SK-N-SH (cell line): ENCODE data around the gene SPATA31C1.
A peak's percentile ranks its signal among the peaks of the same experiment; 100 is the strongest.

Source experiments
- CTCF ChIP-seq: fragments of 200-600 bp; sonication (generic); IDR thresholded peaks from 2 replicates; pipeline ENCODE4 v1.6.1; 2017; ENCODE audit warnings: antibody characterized with exemption, mild to moderate bottlenecking, moderate library complexity
- EP300 ChIP-seq, 2 experiments: IDR thresholded peaks; 2 replicates each; pipeline versions ENCODE4 v1.4.0 to v1.6.1; 2012; ENCODE audit warnings: borderline replicate concordance in 1 of 2, low read depth in 1 of 2, low read length in 1 of 2
- FOXM1 ChIP-seq: IDR thresholded peaks from 2 replicates; pipeline ENCODE4 v1.4.0; 2012; ENCODE audit warnings: low read depth, mild to moderate bottlenecking
- MXI1 ChIP-seq: IDR thresholded peaks from 2 replicates; pipeline ENCODE4 v1.6.1; 2012; ENCODE audit warnings: mild to moderate bottlenecking, low read depth, low read length, improper control_type of control experiment
- RFX5 ChIP-seq: IDR thresholded peaks from 2 replicates; pipeline ENCODE4 v1.6.1; 2012; ENCODE audit warnings: mild to moderate bottlenecking, improper control_type of control experiment, low read length
- TF ChIP-seq, protein P1 (sequence below): IDR thresholded peaks from 2 replicates; pipeline ENCODE4 v1.6.1; 2012; ENCODE audit warnings: mild to moderate bottlenecking, low read depth, low read length, moderate library complexity
- TF ChIP-seq, protein P2 (sequence below): IDR thresholded peaks from 2 replicates; pipeline ENCODE4 v1.4.0; 2012; ENCODE audit warnings: low read depth, borderline replicate concordance

DNA sequence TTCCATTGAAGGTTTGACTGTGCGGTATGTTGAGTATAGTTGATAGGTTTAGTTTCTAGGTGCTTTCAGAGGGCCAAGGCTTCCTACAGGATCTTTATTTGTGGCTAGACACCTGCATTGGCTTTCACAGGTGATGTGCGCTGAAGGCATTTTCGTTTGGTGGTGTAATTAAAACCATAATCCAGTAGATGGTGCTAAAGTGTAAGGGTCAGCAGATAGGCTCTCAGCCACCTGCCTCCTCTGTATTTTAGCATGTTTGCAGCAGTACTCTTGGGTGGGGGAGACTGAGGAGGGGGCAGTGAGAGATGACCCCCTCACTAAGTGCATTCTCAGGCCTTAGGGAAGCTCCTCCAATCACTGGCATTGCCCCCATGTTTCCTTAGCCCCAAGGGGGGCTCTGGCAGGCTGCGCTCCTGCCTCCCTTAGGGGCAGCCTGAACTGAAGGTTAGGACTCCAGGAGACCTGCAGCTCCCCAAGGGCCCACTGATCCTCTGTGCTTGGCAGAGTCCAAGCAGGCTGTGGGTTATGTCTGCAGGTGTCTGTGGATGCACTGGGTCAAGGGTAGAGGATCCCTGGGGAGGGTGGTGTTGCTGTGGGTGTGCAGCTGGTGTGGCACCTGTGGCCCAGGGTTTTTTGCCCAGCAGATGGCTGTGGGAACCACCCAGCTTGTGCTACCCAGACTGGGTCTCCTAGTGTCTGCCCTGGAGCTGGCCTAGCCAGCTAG lies 33.2 kb downstream of the SPATA31C1 start:
- TF ChIP-seq, protein P1, sequence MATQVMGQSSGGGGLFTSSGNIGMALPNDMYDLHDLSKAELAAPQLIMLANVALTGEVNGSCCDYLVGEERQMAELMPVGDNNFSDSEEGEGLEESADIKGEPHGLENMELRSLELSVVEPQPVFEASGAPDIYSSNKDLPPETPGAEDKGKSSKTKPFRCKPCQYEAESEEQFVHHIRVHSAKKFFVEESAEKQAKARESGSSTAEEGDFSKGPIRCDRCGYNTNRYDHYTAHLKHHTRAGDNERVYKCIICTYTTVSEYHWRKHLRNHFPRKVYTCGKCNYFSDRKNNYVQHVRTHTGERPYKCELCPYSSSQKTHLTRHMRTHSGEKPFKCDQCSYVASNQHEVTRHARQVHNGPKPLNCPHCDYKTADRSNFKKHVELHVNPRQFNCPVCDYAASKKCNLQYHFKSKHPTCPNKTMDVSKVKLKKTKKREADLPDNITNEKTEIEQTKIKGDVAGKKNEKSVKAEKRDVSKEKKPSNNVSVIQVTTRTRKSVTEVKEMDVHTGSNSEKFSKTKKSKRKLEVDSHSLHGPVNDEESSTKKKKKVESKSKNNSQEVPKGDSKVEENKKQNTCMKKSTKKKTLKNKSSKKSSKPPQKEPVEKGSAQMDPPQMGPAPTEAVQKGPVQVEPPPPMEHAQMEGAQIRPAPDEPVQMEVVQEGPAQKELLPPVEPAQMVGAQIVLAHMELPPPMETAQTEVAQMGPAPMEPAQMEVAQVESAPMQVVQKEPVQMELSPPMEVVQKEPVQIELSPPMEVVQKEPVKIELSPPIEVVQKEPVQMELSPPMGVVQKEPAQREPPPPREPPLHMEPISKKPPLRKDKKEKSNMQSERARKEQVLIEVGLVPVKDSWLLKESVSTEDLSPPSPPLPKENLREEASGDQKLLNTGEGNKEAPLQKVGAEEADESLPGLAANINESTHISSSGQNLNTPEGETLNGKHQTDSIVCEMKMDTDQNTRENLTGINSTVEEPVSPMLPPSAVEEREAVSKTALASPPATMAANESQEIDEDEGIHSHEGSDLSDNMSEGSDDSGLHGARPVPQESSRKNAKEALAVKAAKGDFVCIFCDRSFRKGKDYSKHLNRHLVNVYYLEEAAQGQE, result no peak
- TF ChIP-seq CTCF (peak; percentile 49), RFX5 (no peak), MXI1 (no peak), EP300 (IDR thresholded peaks at IDR 0.05; ENCODE audit: borderline replicate concordance in 1 of 2, low read depth in 1 of 2, low read length in 1 of 2) (no peak), FOXM1 (no peak)
- TF ChIP-seq, protein P2, sequence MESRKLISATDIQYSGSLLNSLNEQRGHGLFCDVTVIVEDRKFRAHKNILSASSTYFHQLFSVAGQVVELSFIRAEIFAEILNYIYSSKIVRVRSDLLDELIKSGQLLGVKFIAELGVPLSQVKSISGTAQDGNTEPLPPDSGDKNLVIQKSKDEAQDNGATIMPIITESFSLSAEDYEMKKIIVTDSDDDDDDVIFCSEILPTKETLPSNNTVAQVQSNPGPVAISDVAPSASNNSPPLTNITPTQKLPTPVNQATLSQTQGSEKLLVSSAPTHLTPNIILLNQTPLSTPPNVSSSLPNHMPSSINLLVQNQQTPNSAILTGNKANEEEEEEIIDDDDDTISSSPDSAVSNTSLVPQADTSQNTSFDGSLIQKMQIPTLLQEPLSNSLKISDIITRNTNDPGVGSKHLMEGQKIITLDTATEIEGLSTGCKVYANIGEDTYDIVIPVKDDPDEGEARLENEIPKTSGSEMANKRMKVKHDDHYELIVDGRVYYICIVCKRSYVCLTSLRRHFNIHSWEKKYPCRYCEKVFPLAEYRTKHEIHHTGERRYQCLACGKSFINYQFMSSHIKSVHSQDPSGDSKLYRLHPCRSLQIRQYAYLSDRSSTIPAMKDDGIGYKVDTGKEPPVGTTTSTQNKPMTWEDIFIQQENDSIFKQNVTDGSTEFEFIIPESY, result no peak
